ENCODE data around the gene RGMA. TPM values are rescaled to one million over a fixed set of nuclear protein-coding genes. Genes with fewer than 3 reads are reported as not detected.
"Not testable (repeated sequence)": the region's sequence is repeated elsewhere in the genome, so short reads cannot be mapped to it uniquely, and the experiment has no call there.

The RGMA gene
- total RNA-seq, 1 donor from 2014 or later, result 5.7 TPM

DNA sequence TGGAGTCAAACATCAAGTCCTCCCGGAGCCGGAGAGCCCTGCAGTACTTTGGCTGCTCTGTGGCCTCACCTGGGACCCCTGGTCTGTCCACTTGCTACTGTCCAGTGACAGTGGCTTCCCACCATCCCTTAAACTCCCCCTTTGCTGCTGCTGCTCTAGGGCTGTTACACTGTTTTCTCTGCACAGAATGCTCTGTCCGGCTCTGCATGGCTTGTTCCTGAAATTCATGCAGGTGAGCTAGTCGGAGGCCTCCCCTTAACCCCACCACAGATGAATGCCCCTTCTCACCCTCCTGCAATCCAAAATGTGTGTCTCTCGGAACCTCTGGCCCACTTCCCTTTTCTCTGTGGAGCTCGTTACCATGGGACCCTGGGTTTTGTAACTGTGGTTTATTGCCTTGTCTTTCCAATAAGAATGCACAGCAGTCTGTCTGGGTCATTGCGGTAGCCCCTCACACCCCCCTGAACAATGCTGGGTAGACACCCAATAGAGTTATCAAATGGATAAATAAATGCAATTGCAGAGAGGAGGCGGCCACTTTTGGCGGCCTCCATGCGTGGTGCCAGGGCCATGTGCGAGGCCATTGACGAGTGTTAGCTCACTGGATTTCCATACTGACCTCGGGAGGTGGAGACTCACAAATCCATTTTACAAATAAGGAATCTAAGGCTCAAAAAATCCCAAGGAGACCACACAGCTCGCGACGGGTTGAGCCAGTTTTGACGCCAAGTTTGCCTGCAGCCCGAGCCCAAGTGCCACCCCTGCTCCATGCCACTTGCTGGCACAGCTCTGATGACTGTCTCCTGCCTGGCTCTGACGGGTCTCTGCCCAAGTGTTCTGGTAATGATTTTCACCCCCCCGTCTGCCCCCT is 48.5 kb downstream of the RGMA start:
- Mint-ChIP-seq H3K27ac (ENCODE audit: unreplicated experiment) (no peak overlapping the region), H3K36me3 (ENCODE audit: low read depth, unreplicated experiment) (peaks cover 6% of the 10 kb centered on the region), H3K4me1 (ENCODE audit: unreplicated experiment) (no peaks in the 10 kb centered on the region), H3K9me3 (ENCODE audit: unreplicated experiment) (no peaks in the 10 kb centered on the region), H3K4me3 (ENCODE audit: unreplicated experiment) (no peak overlapping the region), H3K27me3 (ENCODE audit: unreplicated experiment) (peaks cover 12% of the 10 kb centered on the region)
- DNase-seq (ENCODE audit: low spot score), result no peak
- TF ChIP-seq, protein P1, sequence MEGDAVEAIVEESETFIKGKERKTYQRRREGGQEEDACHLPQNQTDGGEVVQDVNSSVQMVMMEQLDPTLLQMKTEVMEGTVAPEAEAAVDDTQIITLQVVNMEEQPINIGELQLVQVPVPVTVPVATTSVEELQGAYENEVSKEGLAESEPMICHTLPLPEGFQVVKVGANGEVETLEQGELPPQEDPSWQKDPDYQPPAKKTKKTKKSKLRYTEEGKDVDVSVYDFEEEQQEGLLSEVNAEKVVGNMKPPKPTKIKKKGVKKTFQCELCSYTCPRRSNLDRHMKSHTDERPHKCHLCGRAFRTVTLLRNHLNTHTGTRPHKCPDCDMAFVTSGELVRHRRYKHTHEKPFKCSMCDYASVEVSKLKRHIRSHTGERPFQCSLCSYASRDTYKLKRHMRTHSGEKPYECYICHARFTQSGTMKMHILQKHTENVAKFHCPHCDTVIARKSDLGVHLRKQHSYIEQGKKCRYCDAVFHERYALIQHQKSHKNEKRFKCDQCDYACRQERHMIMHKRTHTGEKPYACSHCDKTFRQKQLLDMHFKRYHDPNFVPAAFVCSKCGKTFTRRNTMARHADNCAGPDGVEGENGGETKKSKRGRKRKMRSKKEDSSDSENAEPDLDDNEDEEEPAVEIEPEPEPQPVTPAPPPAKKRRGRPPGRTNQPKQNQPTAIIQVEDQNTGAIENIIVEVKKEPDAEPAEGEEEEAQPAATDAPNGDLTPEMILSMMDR (IDR thresholded peaks at IDR 0.05; ENCODE audit: unreplicated experiment), result no peak

DNA sequence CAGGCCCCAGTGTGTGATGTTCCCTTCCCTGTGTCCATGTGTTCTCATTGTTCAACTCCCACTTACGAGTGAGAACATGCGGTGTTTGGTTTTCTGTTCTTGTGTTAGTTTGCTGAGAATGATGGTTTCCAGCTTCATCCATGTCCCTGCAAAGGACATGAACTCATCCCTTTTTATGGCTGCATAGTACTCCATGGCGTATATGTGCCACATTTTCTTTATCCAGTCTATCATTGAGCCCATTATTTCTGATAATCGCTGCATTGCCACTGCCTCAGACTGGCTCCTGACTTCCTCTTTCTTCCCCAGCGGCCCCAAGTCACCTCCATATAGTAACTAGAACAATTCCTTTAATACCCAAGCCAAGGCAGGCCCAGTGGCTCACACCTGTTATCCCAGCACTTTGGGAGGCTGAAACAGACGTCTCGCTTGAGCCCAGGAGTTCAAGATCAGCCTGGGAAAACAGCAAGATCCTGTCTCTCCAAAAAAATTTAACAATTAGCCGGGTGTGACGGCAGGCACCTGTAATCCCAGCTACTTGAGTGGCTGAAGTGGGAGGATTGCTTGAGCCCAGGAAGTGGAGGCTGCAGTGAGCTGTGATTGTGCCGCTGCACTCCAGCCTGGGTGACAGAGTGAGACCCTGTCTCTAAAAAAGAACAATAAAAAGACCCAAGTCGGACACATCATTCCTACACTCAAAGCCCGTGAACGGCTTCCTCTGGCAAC is 49.3 kb downstream of the RGMA start:
- H3K36me3 Mint-ChIP-seq (ENCODE audit: low read depth, unreplicated experiment); H3K4me3 Mint-ChIP-seq (ENCODE audit: unreplicated experiment); DNase-seq (ENCODE audit: low spot score); H3K9me3 Mint-ChIP-seq (ENCODE audit: unreplicated experiment); H3K27ac Mint-ChIP-seq (ENCODE audit: unreplicated experiment); H3K4me1 Mint-ChIP-seq (ENCODE audit: unreplicated experiment): not testable (repeated sequence)
- peaks cover 12% of the 10 kb centered on the region for H3K27me3 Mint-ChIP-seq (ENCODE audit: unreplicated experiment)

DNA sequence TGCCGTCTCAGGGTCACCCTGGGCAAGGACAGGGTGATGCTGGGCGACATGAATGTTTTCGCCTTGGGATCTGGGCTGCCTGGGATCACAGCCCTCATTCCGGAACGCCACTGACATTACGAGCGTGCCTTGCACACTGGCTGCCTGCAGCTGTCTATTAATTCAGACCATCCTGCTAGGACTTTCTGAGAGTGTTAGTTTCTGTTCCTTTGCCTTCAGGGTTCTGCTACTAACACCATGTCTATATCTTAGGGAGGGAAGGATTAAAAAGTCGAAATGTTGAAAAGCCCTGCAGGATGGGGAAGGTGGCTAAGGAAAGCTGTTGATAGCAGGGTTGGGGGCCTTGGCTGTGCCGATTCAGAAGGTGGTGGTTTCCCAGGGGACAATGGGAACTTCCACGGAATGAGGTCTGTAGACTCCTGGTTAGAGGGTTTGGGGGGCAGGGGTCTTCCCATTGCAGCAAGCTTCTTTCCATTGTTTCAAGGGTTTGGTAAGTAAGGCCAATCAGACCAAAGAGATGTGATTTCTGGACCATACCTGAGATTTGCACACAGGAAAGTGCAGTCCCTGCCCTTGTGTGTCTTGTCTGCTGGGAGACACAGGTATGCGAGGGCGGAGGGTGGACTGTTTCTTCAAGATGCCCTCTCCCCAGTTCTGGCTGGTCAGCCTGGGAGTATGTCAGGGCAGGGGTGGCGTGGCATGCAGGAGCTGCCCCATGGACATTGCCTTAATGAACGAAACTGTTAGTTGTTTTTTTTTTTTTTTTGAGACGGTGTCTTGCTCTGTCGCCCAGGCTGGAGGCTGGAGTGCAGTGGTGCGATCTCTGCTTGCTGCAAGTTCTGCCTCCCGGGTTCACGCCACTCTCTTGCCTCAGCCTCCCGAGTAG is 50.9 kb downstream of the RGMA start:
- peaks cover 9% of the 10 kb centered on the region for H3K27me3 Mint-ChIP-seq (ENCODE audit: unreplicated experiment)
- TF ChIP-seq, protein P1 (IDR thresholded peaks at IDR 0.05; ENCODE audit: unreplicated experiment), result no peak
- H3K4me1 Mint-ChIP-seq (ENCODE audit: unreplicated experiment), result no peaks in the 10 kb centered on the region
- no peak overlapping the region for H3K4me3 Mint-ChIP-seq (ENCODE audit: unreplicated experiment)
- H3K9me3 Mint-ChIP-seq (ENCODE audit: unreplicated experiment), result no peaks in the 10 kb centered on the region
- no peak overlapping the region for H3K27ac Mint-ChIP-seq (ENCODE audit: unreplicated experiment)
- DNase-seq (ENCODE audit: low spot score), result no peak
- peaks cover 1% of the 10 kb centered on the region for H3K36me3 Mint-ChIP-seq (ENCODE audit: low read depth, unreplicated experiment)

DNA sequence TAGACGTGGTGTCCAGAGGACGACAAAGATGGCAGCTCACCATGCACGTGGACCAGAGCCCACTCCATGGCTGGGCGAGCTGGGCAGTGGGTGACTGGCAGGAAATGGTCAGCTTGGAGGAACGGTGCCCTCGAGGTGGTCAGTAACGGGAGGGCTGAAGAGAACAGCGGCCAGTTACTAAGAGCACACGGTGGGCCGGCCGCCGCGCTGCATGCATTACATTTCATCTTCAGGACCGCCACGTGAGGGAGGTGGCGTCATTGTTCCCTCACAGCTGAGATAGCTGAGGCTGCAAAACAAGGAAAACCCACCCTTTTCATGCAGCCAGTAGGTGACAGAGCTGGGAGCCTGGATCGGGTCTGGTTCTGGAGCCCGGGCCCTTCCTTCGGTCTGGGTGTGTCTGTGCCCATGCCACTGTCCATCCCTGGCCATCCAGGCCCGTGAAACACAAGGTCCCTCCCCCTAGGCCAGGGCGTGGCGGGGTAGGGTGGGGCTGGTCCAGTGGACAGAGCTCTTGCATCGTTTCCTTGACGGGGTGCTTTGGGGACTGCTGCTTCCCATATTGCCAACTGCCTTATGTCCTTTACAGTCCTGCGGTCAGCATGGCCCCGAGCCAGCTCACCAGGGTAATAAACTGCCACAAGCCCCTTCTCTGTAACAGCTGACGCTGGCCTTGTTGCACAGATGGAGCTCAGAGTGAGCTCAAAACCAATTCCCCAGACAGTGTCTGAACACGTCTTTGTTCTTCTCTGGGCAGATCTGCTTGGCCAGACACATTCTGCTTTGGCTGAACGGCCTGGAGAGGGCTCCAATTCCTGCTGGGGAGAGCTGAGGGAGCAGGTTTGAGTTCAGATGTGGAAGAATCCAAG is 51.8 kb downstream of the RGMA start:
- H3K27ac Mint-ChIP-seq (ENCODE audit: unreplicated experiment), result no peak overlapping the region
- no peaks in the 10 kb centered on the region for H3K36me3 Mint-ChIP-seq (ENCODE audit: low read depth, unreplicated experiment)
- peaks cover 9% of the 10 kb centered on the region for H3K27me3 Mint-ChIP-seq (ENCODE audit: unreplicated experiment)
- DNase-seq (ENCODE audit: low spot score), result no peak
- no peak overlapping the region for H3K4me3 Mint-ChIP-seq (ENCODE audit: unreplicated experiment)
- TF ChIP-seq, protein P1 (IDR thresholded peaks at IDR 0.05; ENCODE audit: unreplicated experiment), result no peak
- no peaks in the 10 kb centered on the region for H3K9me3 Mint-ChIP-seq (ENCODE audit: unreplicated experiment)
- H3K4me1 Mint-ChIP-seq (ENCODE audit: unreplicated experiment), result no peaks in the 10 kb centered on the region
